ENCODE measurements around the gene GABARAP.

The GABARAP gene

GRCh38 chr17:7216242-7217112 lies 25.8 kb downstream of the GABARAP start:
- no peak for DNase-seq (ENCODE audit: low read depth)
- H3K4me3 ChIP-seq (ENCODE audit: low read length) = peak overlapping the region; percentile 72
- no peak for TF ChIP-seq CTCF (conservative IDR thresholded peaks at IDR 0.05; ENCODE audit: low read length)

- no peak for TF ChIP-seq CTCF (conservative IDR thresholded peaks at IDR 0.05; ENCODE audit: low read length)
- H3K4me3 ChIP-seq (ENCODE audit: low read length) = peak overlapping the region; percentile 72
- DNase-seq (ENCODE audit: low read depth) = no peak
Observed at GRCh38 chr17:7215652-7216180, 26.5 kb downstream of the GABARAP start.

GRCh38 chr17:7215136-7215638 lies 27.1 kb downstream of the GABARAP start:
- TF ChIP-seq CTCF (conservative IDR thresholded peaks at IDR 0.05; ENCODE audit: low read length) = no peak
- DNase-seq (ENCODE audit: low read depth) = no peak
- peak overlapping the region; percentile 68 for H3K4me3 ChIP-seq (ENCODE audit: low read length)

- H3K4me3 ChIP-seq (ENCODE audit: low read length) = peak overlapping the region; percentile 68
- DNase-seq (ENCODE audit: low read depth) = peak; percentile 95
- TF ChIP-seq CTCF (conservative IDR thresholded peaks at IDR 0.05; ENCODE audit: low read length) = peak; percentile 69
Observed at GRCh38 chr17:7214300-7215135, 27.7 kb downstream of the GABARAP start.

- peak; percentile 71 for DNase-seq (ENCODE audit: low read depth)
- peak; percentile 37 for TF ChIP-seq CTCF (conservative IDR thresholded peaks at IDR 0.05; ENCODE audit: low read length)
- peak overlapping the region; percentile 68 for H3K4me3 ChIP-seq (ENCODE audit: low read length)
Observed at GRCh38 chr17:7213895-7214299, 28.4 kb downstream of the GABARAP start.

GRCh38 chr17:7211491-7212273 lies 30.6 kb downstream of the GABARAP start:
- TF ChIP-seq CTCF (conservative IDR thresholded peaks at IDR 0.05; ENCODE audit: low read length) = no peak
- no peak for DNase-seq (ENCODE audit: low read depth)
- H3K4me3 ChIP-seq (ENCODE audit: low read length) = no peak overlapping the region
